B cell (primary cell): ENCODE measurements around the gene C1QA.

Source experiments
- EZH2 ChIP-seq: IDR thresholded peaks from 2 replicates; pipeline ENCODE4 v1.6.1; 2012; ENCODE audit warnings: borderline replicate concordance, low read depth, mild to moderate bottlenecking, moderate library complexity, low read length; ENCODE audit not compliant: insufficient read depth, poor library complexity, severe bottlenecking
- TF ChIP-seq, protein P1 (sequence below): fragments of 200-600 bp; IDR thresholded peaks from one replicate; pipeline ENCODE4 v1.8.0; 2022; ENCODE audit warnings: antibody characterized with exemption, mild to moderate bottlenecking

GRCh38 chr1:22613951-22614350 lies 22.5 kb upstream of the C1QA start:
- TF ChIP-seq, protein P1, sequence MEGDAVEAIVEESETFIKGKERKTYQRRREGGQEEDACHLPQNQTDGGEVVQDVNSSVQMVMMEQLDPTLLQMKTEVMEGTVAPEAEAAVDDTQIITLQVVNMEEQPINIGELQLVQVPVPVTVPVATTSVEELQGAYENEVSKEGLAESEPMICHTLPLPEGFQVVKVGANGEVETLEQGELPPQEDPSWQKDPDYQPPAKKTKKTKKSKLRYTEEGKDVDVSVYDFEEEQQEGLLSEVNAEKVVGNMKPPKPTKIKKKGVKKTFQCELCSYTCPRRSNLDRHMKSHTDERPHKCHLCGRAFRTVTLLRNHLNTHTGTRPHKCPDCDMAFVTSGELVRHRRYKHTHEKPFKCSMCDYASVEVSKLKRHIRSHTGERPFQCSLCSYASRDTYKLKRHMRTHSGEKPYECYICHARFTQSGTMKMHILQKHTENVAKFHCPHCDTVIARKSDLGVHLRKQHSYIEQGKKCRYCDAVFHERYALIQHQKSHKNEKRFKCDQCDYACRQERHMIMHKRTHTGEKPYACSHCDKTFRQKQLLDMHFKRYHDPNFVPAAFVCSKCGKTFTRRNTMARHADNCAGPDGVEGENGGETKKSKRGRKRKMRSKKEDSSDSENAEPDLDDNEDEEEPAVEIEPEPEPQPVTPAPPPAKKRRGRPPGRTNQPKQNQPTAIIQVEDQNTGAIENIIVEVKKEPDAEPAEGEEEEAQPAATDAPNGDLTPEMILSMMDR, result no peak
- TF ChIP-seq EZH2, result no peak
